Peyer's patch (tissue), 4 donors: ENCODE data around the gene WWOX.

ENCODE experiments used
- POLR2A ChIP-seq, 2 donors: fragments of 450-650 bp; IDR thresholded peaks; one replicate each; pipeline ENCODE4 v1.5.1; 2017; ENCODE audit warnings: antibody characterized with exemption in 2 of 2, mild to moderate bottlenecking in 2 of 2, moderate library complexity in 2 of 2
- TF ChIP-seq, protein P1 (sequence below), 6 experiments: fragments of 450-650 bp in 4 of 6; fragments of 200-600 bp in 2 of 6; sonication (generic) in 1 of 6; IDR thresholded peaks; one replicate each; pipeline ENCODE4 v1.5.1; 2017 to 2019; ENCODE audit warnings: antibody characterized with exemption in 6 of 6, mild to moderate bottlenecking in 3 of 6, moderate library complexity in 1 of 6

GRCh38 chr16:78592111-78592510 is 492.7 kb downstream of the WWOX start:
- TF ChIP-seq, protein P1, sequence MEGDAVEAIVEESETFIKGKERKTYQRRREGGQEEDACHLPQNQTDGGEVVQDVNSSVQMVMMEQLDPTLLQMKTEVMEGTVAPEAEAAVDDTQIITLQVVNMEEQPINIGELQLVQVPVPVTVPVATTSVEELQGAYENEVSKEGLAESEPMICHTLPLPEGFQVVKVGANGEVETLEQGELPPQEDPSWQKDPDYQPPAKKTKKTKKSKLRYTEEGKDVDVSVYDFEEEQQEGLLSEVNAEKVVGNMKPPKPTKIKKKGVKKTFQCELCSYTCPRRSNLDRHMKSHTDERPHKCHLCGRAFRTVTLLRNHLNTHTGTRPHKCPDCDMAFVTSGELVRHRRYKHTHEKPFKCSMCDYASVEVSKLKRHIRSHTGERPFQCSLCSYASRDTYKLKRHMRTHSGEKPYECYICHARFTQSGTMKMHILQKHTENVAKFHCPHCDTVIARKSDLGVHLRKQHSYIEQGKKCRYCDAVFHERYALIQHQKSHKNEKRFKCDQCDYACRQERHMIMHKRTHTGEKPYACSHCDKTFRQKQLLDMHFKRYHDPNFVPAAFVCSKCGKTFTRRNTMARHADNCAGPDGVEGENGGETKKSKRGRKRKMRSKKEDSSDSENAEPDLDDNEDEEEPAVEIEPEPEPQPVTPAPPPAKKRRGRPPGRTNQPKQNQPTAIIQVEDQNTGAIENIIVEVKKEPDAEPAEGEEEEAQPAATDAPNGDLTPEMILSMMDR (IDR thresholded peaks at IDR 0.05): no peak
- no peak for TF ChIP-seq POLR2A (IDR thresholded peaks at IDR 0.05)
